ENCODE results near the gene RPL35.
"Not testable (repeated sequence)": the region's sequence is repeated elsewhere in the genome, so short reads cannot be mapped to it uniquely, and the experiment has no call there.

Gene RPL35

DNA sequence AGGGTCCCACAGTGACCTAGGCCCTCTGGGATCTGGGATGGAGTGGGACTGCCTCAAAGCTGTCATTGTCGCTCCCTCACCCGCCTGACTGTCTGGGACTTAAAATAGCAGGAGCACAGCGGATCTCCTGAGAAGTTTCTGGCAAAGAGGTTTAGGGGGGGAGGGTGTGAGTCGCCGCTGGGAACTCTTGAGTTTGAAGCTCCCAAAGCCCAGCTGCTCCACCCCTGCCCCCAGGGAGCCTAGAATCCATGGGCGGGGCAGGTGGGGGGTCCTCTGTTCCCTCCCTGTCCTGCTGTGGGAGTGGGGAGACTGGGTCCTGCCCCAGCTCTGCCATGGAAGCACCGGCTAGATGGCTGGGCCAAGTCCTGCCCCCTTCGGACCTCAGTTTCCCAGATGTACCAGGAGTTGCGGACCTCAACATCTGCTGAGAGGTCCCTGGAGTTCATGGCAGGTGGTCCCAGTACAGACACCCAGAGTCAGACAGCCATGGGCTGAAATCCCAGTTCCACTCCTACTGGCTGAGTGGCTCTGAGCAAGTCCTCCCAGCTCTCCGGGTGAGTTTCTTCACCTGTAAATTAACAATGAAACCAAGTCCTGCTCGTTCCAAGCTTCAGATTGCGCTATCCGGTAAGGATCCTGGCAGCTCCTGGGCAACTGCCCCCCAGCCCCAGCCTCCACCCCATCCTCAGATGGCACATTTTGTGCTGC is 9.5 kb downstream of the RPL35 start:
- DNase-seq: no peak

- no peak for DNase-seq
Observed at GRCh38 chr9:124849801-124850200, 12.0 kb downstream of the RPL35 start.

DNA sequence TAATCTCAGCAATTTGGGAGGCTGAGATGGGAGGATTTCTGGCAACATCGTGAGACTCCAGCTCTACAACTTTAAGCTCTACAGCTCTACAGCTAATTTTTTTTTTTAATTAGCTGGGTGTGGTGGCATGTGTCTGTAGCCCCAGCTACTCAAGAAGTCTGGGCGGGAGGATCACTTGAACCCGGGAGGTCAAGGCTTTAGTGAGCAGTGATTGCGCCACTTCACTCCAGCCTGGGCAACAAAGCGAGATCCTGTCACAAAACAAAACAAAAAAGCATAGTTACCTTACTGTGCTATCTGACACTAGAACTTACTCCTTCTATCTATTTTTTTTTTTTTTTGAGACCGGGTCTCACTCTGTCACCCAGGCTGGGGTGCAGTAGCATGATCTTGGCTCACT is 14.8 kb downstream of the RPL35 start:
- no peak for DNase-seq

DNA sequence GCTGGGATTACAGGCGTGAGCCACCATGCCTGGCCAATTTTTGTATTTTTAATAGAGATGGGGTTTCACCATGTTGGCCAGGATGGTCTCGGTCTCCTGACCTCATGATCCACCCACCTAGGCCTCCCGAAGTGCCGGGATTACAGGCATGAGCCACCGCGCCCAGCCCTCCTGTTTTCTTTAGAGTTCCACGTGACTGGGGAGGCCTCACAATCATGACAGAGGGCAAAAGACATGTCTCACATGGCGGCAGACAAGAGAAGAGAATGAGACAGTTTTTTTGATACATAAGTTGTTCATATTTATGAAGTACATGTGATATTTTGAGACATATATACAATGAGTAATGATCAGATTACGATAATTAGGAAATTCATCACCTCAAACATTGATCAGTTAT is 15.3 kb downstream of the RPL35 start:
- DNase-seq: not testable (repeated sequence)

GRCh38 chr9:124844291-124844690 is 17.5 kb downstream of the RPL35 start:
- DNase-seq: no peak

DNA sequence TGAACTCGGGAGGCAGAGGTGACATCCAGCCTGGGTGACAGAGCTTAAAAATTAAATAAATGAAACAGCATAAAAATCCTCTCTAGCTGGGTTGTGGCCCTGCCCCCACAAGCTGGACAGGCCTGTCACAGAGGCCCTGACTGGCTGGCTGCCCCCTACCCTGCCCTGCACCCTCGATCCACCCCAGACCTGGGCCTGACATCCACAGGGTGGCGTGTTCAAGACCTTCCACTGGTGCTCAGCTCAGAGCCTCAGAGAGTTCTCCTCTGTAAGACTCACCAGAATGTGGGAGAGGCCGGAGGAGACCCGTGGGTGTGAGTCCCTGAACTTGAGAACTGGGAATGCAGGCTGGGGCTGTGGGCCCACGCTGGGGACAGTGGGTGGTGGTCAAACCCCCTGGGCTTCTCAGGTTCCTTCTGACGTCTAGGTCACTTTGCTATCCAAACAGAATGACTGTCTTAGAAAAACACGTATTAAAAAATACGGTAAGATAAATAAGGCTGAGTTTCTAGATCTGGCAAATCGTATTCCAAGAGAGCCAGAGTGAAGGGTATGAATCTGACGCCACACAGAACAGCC is 18.2 kb downstream of the RPL35 start:
- no peak for DNase-seq

DNA sequence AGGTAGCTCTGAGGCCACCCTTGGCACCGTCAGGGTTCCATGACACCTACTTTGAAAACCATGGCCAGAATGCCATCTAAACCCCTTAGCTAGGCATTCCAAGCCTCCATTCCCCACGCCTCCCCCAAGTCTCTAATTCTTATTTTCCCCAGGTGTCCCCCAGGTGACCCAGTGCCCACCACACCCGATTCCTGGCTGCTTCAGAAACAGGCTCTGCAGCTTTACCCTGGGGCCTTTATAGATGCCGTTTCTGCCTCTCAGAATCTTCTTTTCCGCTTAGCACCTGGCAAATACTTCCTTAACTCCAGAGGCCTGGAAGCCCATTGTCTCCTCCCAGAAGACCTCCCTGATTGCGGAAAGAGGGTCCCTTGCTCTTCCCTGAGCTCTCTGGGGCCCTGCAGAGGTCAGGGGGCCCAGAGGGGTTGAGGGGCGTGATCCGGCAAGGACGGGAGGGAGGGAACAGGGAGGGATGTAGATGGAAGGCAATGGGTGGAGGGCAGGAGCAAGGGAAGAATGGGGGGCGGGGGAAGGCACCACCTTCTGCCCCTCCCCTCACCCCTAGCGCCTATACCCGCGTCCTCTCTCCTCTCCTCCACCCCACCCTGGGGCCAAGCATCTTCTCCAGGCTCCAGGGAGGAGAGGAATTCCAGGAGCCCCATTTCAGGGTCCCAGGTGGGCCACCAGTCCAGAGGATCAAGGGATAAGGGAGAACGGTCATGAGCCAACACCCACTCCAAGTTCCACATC is 20.5 kb downstream of the RPL35 start:
- no peak for DNase-seq

- no peak for DNase-seq
Observed at GRCh38 chr9:124840300-124840833, 21.4 kb downstream of the RPL35 start.

DNA sequence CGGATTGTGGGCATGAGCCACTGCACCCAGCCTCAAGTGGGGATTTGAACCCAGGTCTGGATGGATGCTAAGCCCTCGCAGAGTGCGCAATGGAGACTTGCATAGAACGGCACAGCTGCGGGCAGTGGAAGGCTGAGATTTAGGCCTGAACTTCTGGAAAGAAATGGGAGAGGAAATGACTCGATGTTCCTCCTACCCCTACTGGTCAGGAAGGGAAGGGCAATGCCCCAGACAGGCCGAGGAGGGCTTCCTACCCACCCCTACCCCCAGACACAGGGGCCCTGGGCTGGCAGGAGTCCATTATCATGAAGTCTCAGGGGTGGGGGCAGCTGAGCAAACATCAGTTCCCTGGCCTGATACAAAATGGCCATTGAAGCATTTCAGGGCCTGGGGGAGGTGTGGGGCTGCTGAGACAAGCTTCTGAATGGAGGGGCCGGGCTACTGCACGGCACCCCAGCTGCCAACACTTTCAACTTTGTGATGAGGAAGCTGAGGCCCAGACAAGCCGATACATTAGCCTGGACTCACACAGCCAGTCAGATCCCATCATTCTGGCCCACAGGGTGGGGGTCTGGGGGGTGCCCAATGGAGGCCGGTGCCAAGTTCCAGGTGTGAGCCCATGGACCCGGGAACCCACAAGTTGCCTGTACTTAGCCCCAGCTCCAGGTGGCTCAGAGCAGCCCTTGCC is 22.0 kb downstream of the RPL35 start:
- DNase-seq: no peak

DNA sequence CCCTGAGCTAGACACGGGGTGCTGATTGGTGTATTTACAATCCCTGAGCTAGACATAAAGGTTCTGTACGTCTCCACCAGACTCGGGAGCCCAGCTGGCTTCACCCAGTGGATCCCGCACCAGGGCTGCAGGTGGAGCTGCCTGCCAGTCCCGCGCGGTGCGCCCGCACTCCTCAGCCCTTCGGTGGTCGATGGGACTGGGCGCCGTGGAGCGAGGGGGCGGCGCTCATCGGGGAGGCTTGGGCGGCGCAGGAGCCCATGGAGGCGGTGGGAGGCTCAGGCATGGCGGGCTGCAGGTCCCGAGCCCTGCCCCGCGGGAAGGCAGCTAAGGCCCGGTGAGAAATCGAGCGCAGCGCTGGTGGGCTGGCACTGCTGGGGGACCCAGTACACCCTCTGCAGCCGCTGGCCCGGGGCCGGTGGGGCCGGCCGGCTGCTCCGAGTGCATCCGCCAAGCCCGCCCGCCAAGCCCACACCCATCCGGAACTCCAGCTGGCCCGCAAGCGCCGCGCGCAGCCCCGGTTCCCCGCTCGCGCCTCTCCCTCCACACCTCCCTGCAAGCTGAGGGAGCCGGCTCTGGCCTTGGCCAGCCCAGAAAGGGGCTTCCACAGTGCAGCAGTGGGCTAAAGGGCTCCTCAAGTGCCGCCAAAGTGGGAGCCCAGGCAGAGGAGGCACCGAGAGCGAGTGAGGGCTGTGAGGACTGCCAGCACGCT is 23.0 kb downstream of the RPL35 start:
- not testable (repeated sequence) for DNase-seq

DNA sequence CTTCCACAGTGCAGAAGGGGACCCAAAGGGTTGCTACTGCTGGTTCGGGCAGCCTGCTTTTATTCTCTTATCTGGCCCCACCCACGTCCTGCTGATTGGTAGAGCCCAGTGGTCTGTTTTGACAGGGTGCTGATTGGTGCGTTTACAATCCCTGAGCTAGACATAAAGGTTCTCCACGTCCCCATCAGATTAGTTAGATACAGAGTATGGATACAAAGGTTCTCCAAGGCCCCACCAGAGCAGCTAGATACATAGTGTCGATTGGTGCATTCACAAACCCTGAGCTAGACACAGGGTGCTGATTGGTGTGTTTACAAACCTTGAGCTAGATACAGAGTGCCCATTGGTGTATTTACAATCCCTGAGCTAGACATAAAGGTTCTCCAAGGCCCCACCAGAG is 23.6 kb downstream of the RPL35 start:
- not testable (repeated sequence) for DNase-seq

DNA sequence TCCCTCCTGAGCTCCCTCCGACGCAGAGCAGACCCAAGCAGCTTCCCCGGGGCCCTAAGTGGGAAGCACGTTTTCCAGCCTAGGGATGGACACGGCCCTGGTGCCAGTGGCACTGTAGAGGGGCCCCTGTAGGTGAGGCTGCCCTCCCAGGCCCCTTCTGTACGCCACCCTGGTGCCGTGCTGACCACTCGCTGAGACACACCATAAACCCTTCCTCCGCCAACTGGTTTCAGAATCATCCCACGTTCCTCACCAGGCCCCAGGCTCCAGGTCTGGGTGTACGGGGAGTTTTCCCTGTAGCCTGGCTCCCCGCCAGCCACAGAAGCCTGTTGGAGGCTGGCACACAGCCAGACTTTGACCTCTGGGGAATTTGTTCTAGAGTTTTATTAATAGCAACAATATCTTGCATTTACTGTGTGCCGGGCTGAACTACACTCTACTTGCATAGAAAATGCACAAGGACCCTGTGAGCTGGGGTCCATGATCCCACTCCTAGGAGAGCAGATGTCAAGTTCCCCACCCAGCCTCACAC is 26.7 kb downstream of the RPL35 start:
- DNase-seq: no peak

DNA sequence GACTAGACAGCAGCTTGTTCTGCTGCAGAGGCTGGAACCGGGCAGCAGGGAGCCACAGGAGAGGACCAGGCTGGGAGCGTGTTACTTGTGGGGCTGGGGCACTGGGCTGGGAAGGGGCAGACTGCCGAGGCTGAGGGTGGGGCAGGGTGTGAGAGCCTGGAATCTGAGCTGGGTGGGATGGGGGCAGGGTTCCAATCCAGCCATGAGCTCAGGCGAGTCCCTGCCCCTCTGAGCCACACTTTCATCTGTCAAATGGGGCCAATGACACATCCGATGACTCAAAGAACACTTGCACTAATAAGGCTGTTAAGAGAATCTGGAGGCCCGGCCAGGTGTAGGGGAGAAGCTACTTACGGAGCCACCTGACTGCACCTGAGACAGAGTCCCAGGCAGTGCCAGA is 27.2 kb downstream of the RPL35 start:
- no peak for DNase-seq

DNA sequence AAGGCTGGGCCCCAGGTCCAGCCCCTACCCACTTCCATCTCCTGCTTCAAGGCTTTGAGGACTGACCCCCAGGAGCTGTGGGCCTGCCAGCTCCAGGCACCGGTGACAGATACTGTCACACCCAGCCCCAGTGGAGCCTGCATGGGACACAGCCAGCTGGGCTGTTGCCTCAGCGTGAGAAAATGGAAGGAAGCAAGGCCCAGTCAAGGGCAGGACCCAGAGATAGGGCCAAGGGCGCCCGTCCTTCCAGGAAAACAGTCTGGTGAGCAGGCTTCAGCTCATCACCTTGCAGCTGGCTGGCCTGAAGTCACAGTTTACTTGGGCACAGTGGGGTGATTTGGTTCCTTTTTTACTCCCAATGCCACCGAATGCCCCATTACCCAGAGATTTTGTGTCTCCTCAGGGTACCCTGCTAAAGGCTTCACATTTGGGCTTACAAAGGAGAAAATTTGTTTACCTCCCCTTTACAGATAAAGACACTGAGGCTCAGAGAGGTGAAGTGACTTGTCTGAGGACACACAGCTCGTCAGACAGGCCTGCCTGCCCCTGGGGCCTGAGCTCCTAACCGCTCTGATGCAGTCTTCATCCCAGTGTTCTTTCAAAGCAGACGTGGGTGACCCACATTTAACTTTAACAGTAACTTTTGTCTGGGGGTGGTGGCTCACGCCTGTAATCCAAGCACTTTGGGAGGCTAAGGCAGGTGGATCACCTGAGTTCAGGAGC is 30.0 kb downstream of the RPL35 start:
- DNase-seq: no peak

GRCh38 chr9:124830593-124830992 is 31.2 kb downstream of the RPL35 start:
- DNase-seq: no peak

DNA sequence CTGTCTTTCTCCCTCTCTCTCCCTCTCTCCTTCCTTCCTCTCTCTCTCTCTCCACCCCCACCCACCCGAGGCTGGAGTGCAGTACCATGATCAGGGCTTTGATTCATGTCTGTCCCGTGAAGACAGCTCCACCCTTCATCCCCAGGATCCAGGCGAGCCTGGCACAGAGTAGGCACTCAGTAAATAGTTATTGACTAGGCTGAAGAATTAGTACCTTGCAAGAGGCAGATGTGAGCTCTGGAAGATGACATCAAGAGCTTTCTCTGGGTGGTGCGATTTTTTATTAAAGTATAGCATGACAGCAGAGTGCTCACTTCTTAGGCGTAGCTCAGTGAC is 32.5 kb downstream of the RPL35 start:
- DNase-seq: no peak

- no peak for DNase-seq
Observed at GRCh38 chr9:124828489-124829333, 33.0 kb downstream of the RPL35 start.

- DNase-seq: no peak
Observed at GRCh38 chr9:124820698-124821623, 40.8 kb downstream of the RPL35 start.

DNA sequence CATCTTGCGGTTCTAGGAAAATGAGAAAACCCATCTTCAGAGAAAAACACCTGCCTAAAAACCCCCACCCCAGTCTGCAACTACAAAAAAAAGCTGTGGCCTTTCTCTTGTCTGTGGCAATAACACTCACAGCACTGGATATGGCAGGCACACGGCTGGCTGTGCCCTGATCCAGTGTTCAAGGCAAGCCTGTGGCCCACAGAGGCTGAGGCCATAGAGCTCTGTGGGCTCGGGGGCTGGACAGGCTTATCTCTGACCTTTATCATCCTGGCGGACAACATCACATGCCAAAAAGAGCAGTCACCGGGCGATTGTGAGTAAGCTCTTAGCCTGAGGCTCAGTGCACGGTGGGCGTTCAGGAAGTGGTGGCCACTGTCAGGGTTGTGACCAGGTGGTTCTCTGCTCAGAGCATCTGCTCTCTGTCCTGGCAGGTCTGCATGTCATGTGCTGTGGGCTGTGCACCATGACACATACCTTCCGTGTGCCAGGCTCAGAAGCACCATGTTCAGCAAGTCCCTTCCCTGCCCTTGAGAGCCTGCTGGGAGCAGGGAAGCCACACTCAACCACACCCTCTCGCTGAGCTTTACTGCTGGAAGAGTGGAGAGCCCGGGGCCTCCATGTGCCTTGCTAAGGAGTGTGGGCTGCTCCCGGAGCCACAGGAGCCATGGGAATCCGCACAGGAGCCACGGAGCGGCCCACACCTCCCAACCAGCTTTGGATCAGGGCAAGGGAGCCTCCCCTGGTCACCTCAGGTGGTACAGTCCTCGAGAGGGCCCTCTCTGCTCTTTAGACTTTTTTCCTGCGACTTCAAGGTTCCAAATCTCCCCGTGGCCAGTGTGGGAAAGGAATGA is 43.1 kb downstream of the RPL35 start:
- DNase-seq: no peak
